DND-41 (cell line): ENCODE results near the gene KERA.

Experiments
- EZH2 ChIP-seq: IDR thresholded peaks from 3 replicates; pipeline ENCODE4 v1.6.1; 2012; ENCODE audit warnings: borderline replicate concordance, low read depth, mild to moderate bottlenecking, moderate library complexity, low read length, inconsistent platforms; ENCODE audit not compliant: severe bottlenecking
- TF ChIP-seq, protein P1 (sequence below): IDR thresholded peaks from 2 replicates; pipeline ENCODE4 v1.5.1; 2012; ENCODE audit warnings: borderline replicate concordance, low read length, moderate library complexity, mild to moderate bottlenecking; ENCODE audit not compliant: poor library complexity, severe bottlenecking; ENCODE audit errors: extremely low read depth

DNA sequence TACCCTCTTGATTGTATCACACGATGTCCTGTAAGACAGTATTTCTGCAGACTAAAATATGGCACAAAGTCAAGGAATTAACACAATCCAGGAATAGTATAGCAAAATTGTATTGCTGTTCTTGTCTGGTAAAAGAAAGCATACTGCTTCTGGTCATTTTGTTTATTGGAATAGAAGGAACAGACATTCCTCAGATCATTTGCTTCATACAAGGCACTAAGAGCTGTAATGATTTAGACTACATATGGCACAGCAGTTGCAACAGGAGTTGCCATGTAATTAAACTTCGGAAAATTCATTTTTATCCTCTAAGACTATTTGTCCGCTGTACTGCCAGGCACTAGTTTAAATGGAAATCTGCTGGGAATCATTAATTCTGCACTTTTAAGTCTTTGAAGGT lies 7.6 kb upstream of the KERA start:
- TF ChIP-seq, protein P1, sequence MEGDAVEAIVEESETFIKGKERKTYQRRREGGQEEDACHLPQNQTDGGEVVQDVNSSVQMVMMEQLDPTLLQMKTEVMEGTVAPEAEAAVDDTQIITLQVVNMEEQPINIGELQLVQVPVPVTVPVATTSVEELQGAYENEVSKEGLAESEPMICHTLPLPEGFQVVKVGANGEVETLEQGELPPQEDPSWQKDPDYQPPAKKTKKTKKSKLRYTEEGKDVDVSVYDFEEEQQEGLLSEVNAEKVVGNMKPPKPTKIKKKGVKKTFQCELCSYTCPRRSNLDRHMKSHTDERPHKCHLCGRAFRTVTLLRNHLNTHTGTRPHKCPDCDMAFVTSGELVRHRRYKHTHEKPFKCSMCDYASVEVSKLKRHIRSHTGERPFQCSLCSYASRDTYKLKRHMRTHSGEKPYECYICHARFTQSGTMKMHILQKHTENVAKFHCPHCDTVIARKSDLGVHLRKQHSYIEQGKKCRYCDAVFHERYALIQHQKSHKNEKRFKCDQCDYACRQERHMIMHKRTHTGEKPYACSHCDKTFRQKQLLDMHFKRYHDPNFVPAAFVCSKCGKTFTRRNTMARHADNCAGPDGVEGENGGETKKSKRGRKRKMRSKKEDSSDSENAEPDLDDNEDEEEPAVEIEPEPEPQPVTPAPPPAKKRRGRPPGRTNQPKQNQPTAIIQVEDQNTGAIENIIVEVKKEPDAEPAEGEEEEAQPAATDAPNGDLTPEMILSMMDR = no peak
- no peak for TF ChIP-seq EZH2
